ENCODE measurements around the gene HLA-B. TPM values are rescaled to one million over a fixed set of nuclear protein-coding genes. Genes with fewer than 3 reads are reported as not detected.

HLA-B gene
- total RNA-seq, 1 experiment from 2014 or later, result 124 TPM

DNA sequence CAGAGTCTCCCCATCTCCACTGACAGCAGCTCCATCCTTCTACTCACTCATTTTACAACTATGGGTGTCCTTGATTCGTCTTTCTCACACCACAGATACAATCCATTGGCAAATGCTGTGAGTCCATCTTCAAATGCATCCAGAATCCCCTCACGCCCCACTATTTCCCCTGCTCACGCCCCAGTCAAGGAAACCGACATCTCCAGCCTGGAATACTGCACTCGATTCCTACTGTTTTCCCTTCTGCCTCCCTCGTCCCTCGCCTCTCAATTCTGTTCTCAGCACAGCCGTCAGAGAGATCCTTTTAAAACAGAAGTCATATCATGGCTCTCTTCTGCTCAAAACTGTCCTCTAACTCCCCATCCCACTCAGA is 4.7 kb downstream of the HLA-B start:
- ChIA-PET POLR2A (no interaction called here), CTCF (no interaction called here)
- ATAC-seq, result no peak
- TF ChIP-seq ZNF396 (CRISPR knock-in tag; IDR thresholded peaks at IDR 0.05; ENCODE audit: borderline replicate concordance), result no peak
- TF ChIP-seq ETV6 (CRISPR knock-in tag; IDR thresholded peaks at IDR 0.05), result no peak
- TF ChIP-seq SMAD3 (CRISPR knock-in tag; IDR thresholded peaks at IDR 0.05; ENCODE audit: borderline replicate concordance), result no peak
- TF ChIP-seq ZBTB21 (CRISPR knock-in tag; IDR thresholded peaks at IDR 0.05; ENCODE audit: borderline replicate concordance), result no peak
- TF ChIP-seq NFYB (CRISPR knock-in tag; conservative IDR thresholded peaks at IDR 0.05; ENCODE audit: low read depth), result no peak
- TF ChIP-seq GABPB1 (CRISPR knock-in tag; IDR thresholded peaks at IDR 0.05), result no peak
- TF ChIP-seq NR3C1 (CRISPR knock-in tag; conservative IDR thresholded peaks at IDR 0.05; ENCODE audit: low read depth), result no peak
- no peak for TF ChIP-seq JUN (CRISPR knock-in tag; IDR thresholded peaks at IDR 0.05)
- TF ChIP-seq, protein P1, sequence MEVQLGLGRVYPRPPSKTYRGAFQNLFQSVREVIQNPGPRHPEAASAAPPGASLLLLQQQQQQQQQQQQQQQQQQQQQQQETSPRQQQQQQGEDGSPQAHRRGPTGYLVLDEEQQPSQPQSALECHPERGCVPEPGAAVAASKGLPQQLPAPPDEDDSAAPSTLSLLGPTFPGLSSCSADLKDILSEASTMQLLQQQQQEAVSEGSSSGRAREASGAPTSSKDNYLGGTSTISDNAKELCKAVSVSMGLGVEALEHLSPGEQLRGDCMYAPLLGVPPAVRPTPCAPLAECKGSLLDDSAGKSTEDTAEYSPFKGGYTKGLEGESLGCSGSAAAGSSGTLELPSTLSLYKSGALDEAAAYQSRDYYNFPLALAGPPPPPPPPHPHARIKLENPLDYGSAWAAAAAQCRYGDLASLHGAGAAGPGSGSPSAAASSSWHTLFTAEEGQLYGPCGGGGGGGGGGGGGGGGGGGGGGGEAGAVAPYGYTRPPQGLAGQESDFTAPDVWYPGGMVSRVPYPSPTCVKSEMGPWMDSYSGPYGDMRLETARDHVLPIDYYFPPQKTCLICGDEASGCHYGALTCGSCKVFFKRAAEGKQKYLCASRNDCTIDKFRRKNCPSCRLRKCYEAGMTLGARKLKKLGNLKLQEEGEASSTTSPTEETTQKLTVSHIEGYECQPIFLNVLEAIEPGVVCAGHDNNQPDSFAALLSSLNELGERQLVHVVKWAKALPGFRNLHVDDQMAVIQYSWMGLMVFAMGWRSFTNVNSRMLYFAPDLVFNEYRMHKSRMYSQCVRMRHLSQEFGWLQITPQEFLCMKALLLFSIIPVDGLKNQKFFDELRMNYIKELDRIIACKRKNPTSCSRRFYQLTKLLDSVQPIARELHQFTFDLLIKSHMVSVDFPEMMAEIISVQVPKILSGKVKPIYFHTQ (CRISPR knock-in tag; IDR thresholded peaks at IDR 0.05), result no peak
- TF ChIP-seq, protein P2, sequence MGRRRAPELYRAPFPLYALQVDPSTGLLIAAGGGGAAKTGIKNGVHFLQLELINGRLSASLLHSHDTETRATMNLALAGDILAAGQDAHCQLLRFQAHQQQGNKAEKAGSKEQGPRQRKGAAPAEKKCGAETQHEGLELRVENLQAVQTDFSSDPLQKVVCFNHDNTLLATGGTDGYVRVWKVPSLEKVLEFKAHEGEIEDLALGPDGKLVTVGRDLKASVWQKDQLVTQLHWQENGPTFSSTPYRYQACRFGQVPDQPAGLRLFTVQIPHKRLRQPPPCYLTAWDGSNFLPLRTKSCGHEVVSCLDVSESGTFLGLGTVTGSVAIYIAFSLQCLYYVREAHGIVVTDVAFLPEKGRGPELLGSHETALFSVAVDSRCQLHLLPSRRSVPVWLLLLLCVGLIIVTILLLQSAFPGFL (CRISPR knock-in tag; IDR thresholded peaks at IDR 0.05; ENCODE audit: borderline replicate concordance), result no peak
- TF ChIP-seq FOXP1 (CRISPR knock-in tag; IDR thresholded peaks at IDR 0.05; ENCODE audit: borderline replicate concordance), result no peak
- TF ChIP-seq, protein P3, sequence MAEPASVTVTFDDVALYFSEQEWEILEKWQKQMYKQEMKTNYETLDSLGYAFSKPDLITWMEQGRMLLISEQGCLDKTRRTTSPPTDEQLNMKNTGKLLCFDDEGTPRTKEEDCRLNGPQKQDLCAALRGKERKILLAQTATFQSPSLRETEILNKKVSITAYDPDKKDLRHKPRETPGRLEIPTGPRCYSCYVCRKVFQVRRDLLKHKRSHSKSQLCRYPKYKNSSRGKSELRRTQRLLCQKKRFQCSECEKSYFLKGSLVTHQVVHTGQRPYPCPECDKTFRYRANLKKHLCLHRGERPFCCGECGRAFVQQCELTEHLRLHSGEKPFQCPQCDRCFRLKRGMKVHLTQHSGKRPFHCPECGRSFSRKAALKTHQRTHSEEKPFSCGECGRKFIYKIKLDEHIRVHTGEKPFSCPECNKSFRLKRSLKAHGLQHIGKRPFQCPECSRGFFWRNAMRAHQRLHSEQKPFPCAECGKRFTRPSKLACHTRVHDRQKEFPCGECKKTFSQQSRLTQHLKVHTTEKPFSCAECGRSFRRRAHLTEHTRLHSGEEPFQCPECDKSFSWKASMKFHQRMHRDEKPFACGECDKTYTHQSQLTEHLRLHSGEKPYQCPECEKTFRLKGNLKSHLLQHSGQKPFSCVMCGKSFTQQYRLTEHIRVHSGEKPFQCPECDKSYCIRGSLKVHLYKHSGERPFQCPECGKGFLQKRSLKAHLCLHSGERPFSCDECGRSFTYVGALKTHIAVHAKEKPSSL (CRISPR knock-in tag; conservative IDR thresholded peaks at IDR 0.05), result no peak
- TF ChIP-seq, protein P4, sequence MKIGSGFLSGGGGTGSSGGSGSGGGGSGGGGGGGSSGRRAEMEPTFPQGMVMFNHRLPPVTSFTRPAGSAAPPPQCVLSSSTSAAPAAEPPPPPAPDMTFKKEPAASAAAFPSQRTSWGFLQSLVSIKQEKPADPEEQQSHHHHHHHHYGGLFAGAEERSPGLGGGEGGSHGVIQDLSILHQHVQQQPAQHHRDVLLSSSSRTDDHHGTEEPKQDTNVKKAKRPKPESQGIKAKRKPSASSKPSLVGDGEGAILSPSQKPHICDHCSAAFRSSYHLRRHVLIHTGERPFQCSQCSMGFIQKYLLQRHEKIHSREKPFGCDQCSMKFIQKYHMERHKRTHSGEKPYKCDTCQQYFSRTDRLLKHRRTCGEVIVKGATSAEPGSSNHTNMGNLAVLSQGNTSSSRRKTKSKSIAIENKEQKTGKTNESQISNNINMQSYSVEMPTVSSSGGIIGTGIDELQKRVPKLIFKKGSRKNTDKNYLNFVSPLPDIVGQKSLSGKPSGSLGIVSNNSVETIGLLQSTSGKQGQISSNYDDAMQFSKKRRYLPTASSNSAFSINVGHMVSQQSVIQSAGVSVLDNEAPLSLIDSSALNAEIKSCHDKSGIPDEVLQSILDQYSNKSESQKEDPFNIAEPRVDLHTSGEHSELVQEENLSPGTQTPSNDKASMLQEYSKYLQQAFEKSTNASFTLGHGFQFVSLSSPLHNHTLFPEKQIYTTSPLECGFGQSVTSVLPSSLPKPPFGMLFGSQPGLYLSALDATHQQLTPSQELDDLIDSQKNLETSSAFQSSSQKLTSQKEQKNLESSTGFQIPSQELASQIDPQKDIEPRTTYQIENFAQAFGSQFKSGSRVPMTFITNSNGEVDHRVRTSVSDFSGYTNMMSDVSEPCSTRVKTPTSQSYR (CRISPR knock-in tag; IDR thresholded peaks at IDR 0.05), result no peak
- TF ChIP-seq ZNF138 (CRISPR knock-in tag; conservative IDR thresholded peaks at IDR 0.05), result no peak
- Mint-ChIP-seq H3K4me3 (no peak overlapping the region), H3K9me3 (no peaks in the 10 kb centered on the region), H3K4me1 (peaks cover 14% of the 10 kb centered on the region), H3K27ac (no peak overlapping the region), H3K36me3 (peaks cover 17% of the 10 kb centered on the region), H3K27me3 (ENCODE audit: low read depth) (peaks cover 60% of the 10 kb centered on the region)
- no peak for DNase-seq (ENCODE audit: low spot score)

DNA sequence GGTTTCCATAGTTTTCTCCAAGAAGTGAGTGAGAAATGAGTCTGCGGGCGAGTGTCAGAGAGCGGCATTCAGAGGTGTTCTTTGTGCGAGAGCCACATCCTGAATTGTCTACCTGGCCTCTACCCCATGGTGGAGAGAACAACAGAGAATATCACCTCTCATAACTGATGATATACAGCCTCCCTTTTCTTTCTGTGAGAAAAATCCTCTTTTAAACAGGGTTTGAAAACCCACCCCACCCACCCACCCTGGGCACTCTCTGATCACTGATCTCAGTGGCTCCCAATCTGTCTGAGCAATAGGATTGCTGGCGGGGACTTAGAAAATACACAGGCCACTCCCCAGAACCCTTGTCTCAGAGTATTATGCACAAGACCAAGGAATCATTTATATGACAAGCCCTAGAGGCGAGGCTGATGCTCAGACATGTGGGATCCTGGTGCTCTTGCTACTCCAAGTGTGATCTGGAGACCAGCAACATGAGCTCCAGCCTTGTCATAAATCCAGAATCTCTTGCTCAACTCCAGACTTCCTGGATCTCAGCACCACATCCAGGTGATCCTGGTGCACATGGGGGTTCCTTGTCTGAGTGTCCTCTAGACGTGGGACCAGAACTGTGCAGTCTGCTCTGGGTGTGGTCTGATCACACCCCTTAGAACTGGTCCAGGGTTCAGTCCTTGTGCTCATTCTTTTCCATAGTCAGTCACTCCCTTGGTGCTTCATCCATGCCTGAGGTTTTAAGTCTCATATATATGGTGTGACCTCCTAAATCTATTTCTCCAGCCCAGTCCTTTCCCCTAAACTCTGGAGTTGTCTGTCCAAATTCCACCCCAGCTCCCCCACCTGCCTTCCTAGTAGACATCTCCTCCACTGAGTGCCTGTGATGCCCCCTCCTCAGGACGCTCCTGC is 5.3 kb downstream of the HLA-B start:
- DNase-seq (ENCODE audit: low spot score) (no peak), ATAC-seq (no peak)
- Mint-ChIP-seq H3K27ac (no peak overlapping the region), H3K4me1 (peaks cover 14% of the 10 kb centered on the region), H3K36me3 (peaks cover 17% of the 10 kb centered on the region), H3K27me3 (ENCODE audit: low read depth) (peaks cover 53% of the 10 kb centered on the region), H3K4me3 (no peak overlapping the region), H3K9me3 (no peaks in the 10 kb centered on the region)
- CTCF ChIA-PET, result no interaction called here
- POLR2A ChIA-PET, result no interaction called here
- TF ChIP-seq, protein P2 (CRISPR knock-in tag; IDR thresholded peaks at IDR 0.05; ENCODE audit: borderline replicate concordance), result no peak
- no peak for TF ChIP-seq ELF4 (CRISPR knock-in tag; IDR thresholded peaks at IDR 0.05; ENCODE audit: low read depth)
- TF ChIP-seq, protein P5, sequence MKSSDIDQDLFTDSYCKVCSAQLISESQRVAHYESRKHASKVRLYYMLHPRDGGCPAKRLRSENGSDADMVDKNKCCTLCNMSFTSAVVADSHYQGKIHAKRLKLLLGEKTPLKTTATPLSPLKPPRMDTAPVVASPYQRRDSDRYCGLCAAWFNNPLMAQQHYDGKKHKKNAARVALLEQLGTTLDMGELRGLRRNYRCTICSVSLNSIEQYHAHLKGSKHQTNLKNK (CRISPR knock-in tag; IDR thresholded peaks at IDR 0.05), result no peak
- TF ChIP-seq, protein P6, sequence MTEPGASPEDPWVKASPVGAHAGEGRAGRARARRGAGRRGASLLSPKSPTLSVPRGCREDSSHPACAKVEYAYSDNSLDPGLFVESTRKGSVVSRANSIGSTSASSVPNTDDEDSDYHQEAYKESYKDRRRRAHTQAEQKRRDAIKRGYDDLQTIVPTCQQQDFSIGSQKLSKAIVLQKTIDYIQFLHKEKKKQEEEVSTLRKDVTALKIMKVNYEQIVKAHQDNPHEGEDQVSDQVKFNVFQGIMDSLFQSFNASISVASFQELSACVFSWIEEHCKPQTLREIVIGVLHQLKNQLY (CRISPR knock-in tag; IDR thresholded peaks at IDR 0.05), result no peak
- TF ChIP-seq, protein P7, sequence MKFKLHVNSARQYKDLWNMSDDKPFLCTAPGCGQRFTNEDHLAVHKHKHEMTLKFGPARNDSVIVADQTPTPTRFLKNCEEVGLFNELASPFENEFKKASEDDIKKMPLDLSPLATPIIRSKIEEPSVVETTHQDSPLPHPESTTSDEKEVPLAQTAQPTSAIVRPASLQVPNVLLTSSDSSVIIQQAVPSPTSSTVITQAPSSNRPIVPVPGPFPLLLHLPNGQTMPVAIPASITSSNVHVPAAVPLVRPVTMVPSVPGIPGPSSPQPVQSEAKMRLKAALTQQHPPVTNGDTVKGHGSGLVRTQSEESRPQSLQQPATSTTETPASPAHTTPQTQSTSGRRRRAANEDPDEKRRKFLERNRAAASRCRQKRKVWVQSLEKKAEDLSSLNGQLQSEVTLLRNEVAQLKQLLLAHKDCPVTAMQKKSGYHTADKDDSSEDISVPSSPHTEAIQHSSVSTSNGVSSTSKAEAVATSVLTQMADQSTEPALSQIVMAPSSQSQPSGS (CRISPR knock-in tag; IDR thresholded peaks at IDR 0.05; ENCODE audit: borderline replicate concordance, low read depth), result no peak
- no peak for TF ChIP-seq NFYB (CRISPR knock-in tag; conservative IDR thresholded peaks at IDR 0.05; ENCODE audit: low read depth)
- no peak for TF ChIP-seq IRF2 (CRISPR knock-in tag; IDR thresholded peaks at IDR 0.05; ENCODE audit: borderline replicate concordance, low read depth)
- no peak for TF ChIP-seq TCF7 (CRISPR knock-in tag; IDR thresholded peaks at IDR 0.05; ENCODE audit: low read depth)
